ENCODE results near the gene SLC26A2.
"Not testable (repeated sequence)": the region's sequence is repeated elsewhere in the genome, so short reads cannot be mapped to it uniquely, and the experiment has no call there.

SLC26A2 gene

DNA sequence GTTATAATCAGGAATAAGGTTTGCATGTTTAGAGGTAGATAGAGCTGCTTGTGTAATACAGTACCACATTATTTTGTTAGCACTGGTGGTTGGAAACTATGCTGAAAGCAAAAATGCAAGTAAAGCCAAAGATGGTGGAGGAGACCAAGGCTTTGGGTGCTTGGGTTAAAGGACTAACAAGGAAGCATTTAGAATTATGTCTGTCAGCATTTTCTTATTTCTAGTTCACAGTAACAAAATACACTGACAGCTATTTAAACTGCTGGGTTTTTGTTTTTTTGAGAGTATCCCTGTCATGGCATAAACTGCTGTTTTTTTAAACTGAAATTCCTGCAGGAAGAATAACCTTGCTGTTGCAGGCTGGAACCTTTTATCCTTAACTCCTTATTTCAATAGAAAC is 46.5 kb downstream of the SLC26A2 start:
- no peak for DNase-seq

DNA sequence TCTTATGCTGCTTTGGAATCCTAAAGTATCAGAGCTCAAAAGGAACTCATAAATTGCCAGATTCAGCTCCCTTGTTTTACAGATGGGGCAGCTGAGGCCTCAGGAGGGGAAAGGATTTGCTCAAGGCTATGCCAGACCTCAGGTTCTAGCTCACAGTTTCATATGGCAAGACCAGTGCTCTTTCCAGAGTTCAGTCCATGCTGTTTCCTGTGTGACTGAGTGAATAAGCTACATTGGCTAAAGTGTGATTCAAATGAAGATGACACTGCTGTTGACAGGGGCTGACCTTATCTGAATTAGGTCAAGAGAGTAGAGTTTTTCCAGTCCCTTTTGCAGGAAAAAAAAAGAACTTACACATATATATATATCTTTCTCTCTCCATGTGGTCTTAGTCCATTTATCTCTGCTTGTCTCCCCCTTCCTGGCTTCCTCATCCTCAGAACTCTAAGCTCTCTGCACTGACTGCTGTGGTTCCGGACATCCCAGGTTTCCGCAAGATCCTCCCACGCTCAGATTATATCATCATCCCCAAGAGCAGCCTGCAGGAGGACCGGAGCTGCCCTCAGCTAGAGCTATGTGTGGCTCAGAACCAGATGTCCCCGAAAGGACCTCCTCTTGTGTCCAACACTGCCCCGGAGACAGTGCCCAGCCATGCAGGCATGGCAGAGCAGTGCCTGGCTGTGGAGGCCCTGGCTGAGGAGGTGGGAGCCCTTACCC is 49.3 kb downstream of the SLC26A2 start:
- no peak for DNase-seq

DNA sequence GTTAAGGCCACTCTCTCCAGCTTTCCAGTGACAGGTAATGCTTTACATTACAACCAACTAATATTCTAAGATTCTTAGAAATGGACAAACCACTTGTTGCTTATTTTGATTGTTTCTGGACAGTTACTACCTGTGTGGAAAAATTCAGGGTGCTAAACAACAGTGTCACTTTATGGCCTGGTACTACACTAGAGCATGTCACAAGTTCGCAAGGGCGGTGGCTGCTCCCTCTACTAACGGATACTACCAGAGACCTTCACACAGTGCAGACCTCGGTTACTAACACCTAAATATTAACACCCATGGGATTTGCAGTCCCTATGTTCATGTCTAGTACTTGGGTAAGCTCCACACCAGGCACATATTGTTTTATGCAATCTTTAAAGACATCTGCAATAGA is 53.4 kb downstream of the SLC26A2 start:
- no peak for DNase-seq

DNA sequence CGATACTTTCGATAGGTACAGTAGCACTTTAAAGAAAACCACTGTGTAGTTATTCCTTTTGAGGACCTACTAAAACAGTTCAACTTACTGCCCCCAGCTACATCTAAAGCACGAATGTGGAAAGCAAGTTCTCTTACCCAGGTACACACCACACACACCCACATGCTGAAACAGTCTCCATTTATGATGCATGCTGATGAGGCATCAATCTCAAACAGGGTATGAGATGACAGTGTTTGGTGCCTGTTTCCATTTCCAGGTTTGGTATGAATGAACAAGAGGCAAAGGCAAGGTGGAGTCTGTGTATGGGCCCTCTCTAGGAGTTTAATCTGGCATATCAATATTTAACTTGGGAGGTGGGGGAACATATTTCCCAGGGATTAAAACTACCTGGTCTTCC is 53.9 kb downstream of the SLC26A2 start:
- DNase-seq, result no peak

DNA sequence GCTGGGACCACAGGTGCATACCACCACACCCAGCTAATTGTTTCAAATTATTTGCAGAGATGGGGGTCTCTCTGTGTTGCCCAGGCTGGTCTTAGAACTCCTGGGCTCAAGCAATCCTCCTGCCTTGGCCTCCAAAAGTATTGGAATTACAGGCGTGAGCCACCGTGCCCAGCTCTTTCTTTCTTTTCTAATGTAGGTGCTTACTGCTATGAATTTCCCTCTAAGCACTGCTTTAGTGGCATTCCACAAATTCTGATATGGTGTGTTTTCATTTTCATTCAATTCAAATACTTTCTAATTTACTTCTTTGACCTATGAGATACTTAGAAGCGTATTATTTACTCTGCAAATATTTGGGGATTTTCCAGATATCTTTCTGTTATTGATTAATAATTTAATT is 54.9 kb downstream of the SLC26A2 start:
- DNase-seq, result no peak

DNA sequence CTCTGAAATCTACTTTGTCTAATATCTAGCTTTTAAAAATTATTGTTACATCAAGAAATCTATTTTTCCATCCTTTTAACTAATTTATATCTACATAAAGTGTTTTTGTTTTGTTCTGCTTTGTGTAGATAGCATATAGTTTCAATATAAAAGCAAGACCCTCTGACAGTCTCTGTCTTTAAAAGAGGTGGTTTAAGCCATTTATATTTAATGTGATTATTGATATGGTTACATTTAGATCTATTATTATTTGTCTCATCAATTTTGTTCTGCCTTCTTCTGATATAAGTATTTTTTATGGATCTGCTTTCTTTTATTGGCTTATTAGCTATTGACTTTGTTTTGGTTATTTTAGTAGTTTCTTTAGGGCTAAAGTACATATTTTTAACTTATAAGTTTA is 56.0 kb downstream of the SLC26A2 start:
- DNase-seq, result no peak

DNA sequence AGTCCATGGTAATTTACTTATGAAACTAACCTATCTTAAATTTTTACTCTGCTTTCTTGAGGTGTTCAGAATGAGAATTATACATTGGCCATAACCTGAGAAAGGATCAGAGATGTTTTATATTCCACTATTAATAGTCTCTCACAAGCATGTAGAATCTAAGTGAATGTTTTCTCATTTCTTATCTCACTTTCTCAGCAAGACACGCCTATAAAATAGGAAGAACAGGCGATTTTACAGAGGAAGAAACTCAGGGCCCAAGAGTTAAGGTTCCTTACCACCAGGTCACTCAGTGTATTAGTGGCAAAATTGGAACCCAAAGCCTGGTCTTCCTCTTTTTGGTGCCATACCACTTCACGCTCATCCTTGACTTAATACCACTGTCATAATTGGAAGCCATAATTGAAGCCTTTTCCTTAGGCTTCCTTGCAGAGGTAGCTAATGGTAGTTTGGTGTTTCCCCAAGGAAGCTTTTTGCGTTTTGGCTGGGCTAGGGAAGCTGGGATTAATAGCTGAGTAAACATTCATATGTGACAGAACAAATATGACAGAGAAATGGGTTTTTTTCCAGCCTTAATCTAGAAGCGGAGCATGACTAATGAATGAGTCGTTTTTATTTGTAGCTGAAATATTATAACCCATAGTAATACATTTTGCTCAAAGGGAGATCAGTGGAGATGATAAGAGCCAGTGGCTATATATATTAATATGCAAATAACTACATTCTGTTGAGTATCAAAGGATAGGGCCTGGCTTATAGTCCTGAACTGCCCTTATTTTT is 56.9 kb downstream of the SLC26A2 start:
- DNase-seq, result no peak

DNA sequence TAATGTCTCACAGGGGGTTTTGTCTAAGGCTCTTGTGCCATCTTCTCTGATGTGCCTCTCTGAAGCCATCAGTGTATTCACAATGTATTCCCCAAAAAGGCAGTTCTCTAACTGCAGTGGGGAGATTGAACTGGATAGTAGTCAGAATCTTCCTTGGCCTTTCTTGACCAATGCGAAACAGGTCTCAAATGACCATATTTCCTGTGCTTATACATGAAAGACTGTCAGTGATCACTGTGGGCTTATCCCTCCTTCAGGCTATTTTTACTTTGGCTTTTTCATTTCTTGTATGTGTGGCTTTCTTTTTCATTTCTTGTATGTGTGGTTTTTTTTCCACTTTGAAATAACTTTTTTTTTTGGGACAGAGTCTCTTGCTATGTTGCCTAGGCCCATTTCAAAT is 59.7 kb downstream of the SLC26A2 start:
- DNase-seq, result no peak

DNA sequence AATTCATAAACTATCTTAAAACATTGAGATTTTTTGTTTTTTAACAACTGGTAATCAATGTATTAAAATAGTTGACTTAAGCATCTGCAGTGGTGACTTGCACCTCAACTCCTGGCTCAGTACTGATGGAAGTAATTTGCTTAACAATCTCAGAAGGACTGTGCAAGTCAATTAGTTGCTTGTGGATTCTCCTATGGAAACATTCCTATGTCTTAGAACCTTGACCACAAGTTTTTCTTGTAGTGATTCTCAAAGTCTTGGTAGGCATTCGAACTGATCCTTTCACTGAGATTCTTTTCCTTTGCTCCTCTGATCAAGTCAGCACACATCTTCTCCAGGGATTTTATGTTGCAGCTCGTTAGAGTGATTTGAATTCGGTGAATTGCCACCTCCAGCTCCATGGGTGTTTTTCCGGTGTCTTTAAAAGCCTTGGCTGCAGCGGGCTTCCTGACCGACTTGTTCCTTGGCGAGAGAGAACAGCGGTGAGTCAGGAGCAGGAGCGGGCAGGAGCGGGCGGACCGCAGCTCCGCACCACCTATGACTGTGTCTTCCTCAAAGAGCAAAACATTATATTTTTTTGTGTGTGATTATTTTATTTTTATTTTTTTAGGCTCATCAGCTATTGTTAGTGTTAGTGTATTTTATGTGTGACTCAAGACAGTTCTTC is 61.1 kb downstream of the SLC26A2 start:
- DNase-seq, result no peak

DNA sequence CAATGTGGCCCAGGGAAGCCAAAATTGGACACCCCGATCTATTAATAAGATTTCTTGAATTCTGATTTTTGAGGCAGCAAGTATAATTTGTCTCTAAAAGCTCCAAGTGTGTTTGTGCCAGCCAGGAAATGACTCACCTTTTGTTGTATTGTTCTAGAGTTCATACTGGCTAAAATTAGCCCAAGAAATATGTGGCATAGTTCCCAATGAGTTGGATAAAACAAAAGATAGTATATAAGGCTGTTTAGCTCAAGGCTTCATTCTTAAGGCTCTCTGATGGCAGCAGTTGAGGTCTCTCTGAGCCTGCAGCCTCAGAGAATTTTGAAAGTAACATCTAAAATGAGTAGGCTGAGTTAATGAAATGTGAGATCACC is 61.6 kb downstream of the SLC26A2 start:
- no peak for DNase-seq

DNA sequence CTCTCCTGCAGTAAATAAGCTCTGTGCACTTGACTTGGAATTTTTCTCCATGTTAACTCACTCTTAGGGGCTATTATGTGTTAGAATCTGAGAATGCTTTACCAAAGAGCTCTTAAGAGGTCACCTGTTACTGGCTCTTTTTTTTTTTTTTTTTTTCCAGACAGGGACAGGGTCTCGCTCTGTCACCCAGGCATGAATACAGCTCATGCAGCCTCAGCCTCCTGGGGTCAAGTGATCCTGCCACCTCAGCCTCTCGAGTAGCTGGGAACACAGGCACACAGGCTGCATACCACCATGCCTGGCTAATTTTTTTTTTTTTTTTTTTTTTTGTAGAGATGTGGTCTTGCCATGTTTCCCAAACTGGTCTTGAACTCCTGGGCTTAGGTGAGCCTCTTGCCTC is 62.1 kb downstream of the SLC26A2 start:
- no peak for DNase-seq

DNA sequence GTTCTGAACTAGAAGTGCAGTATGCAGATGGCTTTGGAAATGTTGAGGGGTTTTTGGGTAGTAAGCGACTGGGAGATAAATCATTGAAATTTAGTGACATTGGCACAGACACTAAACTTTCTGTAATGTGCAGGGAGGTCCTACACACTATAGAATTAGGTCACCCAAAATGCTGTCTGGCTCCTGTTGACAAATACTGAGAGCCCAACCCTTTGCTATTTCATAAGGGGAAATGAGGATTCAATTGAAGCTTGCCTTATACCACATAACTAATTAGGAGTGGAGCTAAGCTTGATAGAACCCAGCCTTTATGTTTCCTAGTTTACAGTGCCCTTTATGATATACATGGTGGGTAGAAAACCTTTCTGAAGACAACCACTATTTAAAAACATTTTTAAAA is 62.6 kb downstream of the SLC26A2 start:
- DNase-seq, result no peak

DNA sequence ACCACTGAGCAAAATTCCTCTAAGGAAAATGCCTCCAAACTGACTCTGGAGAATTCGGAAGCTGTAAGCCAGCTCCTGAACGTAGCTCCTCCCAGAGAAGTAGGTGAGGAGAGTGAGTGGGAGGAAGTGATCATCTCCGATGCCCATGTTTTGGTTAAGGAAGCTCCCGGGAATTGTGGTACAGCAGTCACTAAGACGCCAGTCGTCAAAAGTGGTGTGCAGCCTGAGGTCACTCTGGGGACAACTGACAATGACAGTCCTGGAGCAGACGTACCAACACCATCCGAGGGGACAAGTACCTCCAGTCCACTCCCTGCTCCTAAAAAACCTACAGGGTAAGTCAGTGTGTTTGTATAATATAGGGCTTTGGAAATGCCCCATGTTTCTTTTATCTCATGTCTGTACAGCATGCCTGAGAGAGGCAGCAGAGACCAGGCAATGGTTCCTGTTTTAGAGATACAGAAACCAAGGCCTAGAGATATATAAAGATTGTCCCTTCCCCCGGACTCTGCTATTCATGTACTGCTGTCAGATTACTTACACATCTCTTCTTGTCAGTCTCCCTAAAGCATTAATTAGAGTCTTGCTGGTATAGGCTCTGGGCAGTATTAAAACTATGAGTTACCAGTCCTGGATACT is 63.9 kb downstream of the SLC26A2 start:
- DNase-seq, result no peak

DNA sequence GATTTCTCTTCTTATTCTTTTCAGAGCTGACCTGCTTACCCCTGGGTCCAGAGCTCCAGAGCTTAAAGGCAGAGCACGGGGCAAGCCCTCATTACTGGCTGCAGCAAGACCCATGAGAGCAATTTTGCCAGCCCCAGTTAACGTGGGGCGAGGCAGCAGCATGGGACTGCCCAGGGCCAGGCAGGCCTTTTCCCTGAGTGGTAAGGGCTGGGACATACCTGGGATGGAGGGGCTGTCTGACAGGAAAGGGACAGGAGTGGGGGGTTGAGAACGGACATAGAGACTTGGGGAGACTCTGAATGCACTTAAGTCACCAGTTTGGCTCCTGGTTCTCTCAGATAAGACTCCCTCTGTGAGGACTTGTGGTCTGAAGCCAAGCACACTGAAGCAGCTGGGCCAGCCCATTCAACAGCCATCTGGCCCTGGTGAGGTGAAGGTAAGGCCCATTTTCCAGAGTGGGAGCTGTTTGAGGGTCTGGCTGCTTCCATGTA is 66.2 kb downstream of the SLC26A2 start:
- DNase-seq, result no peak

DNA sequence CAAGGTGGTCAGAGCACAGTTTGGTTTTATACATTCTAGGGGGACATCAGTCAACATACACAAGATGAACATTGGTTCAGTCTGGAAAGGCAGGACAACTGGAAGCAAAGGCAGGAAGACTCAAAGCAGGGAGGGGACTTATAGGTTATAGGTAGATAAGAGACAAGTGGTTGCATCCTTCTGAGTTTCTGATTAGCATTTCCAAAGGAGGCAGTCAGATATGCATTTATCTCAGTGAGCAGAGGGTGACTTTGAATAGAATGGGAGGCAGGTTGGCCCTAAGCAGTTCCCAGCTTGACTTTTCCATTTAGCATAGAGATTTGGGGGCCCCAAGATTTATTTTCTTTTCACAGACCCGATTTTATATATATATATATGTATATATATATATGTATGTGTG is 67.5 kb downstream of the SLC26A2 start:
- not testable (repeated sequence) for DNase-seq

DNA sequence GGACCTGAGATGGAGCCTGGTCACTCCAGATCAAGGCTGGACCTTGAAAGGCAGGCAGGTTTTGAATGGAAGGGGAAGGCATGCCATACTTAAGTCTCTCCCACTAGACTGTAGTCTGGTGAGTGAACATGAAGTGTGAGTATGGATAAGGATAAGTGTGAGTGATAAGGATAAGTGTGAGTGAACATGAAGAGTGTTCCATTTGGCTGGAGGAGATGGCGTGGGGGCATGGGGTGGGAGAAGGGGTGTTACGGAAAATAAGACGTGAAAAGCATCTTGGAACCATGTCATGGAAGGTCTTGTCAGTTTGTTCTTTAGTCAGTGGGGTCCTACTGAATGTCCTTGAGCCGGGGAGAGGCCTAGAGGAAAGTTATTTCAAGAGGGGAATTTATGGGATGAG is 72.8 kb downstream of the SLC26A2 start:
- no peak for DNase-seq

DNA sequence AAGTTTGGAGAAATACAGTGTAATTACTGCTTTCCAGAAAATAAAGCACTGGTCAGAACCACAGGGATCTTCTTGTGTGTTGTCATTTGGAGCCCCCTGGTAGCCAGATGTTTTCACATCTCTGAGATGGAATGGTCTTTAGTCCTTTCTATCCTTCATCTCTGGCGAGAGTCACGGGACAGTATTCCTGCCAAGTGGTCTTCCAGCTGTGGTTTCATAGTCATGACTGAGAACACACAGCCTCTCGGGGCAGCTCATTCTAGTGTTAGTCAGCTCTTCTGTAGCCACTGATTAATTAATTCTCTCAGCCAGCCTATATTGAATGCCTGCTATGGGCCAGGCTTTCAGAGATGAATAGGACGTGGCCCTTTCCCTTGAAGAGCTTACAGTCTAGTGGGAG is 74.1 kb downstream of the SLC26A2 start:
- DNase-seq, result no peak

DNA sequence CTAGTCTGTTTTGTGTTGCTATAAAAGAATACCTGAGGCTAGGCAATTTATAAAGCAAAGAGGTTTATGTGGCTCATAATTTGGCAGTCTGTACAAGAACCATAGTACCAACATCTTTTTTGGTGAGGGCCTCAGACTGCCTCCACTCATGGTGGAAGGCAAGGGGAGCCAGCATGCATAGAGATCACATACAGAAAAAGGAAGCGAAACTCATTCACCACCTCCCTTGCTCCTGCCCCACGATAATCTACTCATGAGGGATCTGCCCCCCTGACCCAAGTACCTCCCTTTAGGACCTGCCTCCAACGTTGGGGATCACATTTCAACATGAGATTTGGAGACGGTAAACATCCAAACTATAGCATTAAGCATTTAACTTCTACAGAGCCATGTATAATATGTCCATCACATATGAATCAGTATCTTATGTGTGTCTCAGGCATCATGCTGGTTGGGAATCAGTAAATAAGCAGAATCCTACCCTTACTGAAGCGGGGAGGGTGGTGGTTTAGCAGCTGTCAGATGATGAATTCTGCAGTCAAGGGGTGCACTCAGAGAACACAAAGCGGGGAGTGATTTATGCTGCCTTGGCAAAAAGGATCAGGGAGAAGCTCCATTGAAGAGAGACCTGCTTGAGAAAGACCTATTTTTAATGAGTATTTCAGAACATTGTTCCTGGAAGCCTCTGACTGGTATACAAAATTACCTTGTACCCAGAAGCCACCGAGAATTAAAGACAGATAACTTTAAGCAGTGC is 74.8 kb downstream of the SLC26A2 start:
- DNase-seq, result no peak

DNA sequence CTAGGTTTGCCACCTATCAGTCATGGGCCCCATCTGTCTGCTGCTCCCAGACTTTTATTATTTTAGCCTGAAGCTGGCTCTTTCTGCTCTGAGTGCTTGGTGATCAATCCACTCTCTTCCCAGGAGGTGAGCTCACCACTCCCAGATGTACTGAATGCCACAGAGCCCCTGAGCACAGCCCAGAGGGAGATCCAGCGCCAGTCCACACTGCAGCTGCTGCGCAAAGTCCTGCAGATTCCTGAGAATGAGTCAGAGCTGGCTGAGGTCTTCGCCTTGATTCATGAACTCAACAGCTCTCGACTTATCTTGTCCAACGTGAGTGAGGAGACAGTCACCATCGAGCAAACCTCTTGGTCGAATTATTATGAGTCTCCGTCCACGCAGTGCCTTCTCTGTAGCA is 76.0 kb downstream of the SLC26A2 start:
- DNase-seq, result no peak
